Pancreas (tissue), 10 donors: ENCODE measurements around the gene TSHZ2. TPM values are rescaled to one million over a fixed set of nuclear protein-coding genes. Genes with fewer than 3 reads are reported as not detected.

Experiments
- ATAC-seq, 4 donors: fragments of 200-7000 bp; cut with Tn5 transposase; one replicate each; pipeline versions ENCODE4 v1.8.0 to v1.9.1; 2020; ENCODE audit warnings: mild to moderate bottlenecking in 4 of 4, moderate library complexity in 4 of 4
- DNase-seq, 6 donors: peaks; one replicate each; pipeline ENCODE4 v3.0.0-alpha.2; 2020
- FAIRE-seq: peaks from 2 replicates; lab custom pipeline; 2012; peaks lifted over from hg19 to GRCh38; lab: Jason Lieb, UNC
- H3K27ac ChIP-seq, 4 donors: fragments of 200-600 bp; sonication (generic); 1 replicate in 3 of 4; 2 replicates in 1 of 4; pipeline versions ENCODE4 v1.5.0 to v1.8.0; 2020
- H3K27me3 ChIP-seq, 4 donors: fragments of 200-600 bp; one replicate each; pipeline ENCODE4 v1.8.0; 2021
- H3K36me3 ChIP-seq, 3 donors: fragments of 200-600 bp; sonication (generic) in 1 of 3; one replicate each; pipeline versions ENCODE4 v1.5.0 to v1.8.0; 2020 to 2021
- H3K4me1 ChIP-seq, 3 donors: fragments of 200-600 bp; one replicate each; pipeline ENCODE4 v1.8.0; 2021
- H3K4me3 ChIP-seq, 4 donors: fragments of 200-600 bp; sonication (generic) in 2 of 4; one replicate each; pipeline versions ENCODE4 v1.5.0 to v1.8.0; 2020 to 2021
- H3K9me3 ChIP-seq, 4 donors: fragments of 200-600 bp; one replicate each; pipeline ENCODE4 v1.8.0; 2021
- WGBS, 2 donors: extraction: QIAGEN DNeasy Blood & Tissue Kit; methylation state at CpG; one replicate each; pipeline ENCODE4 v1.1.7; 2013; 5-methylcytosine and 5-hydroxymethylcytosine counted together
- intact Hi-C, 3 donors: fragments of 100-400 bp; cut with DNase I; formaldehyde crosslinking; loops; one replicate each; pipeline versions ENCODE4 v1.11.1 to v1.14.2; 2022
- polyA plus RNA-seq, 2 donors: library from polyadenylated mRNA; stranded (reverse); fragments of 200-250 nt; gene quantifications; one replicate each; pipeline ENCODE4 v1.2.3, GENCODE V29; 2013
- total RNA-seq, 6 donors: library from RNA; stranded (reverse); fragmentation: NEBNext Ultra II Directional in 4 of 6; extraction: Animal tissue kit (Norgen Biotek cat#: 25700) in 4 of 6; gene quantifications; one replicate each; pipeline versions ENCODE4 v1.2.1 to v1.2.4, GENCODE V29; 2021 to 2023
- TF ChIP-seq, protein P1 (sequence below), 4 donors: fragments of 200-600 bp; sonication (generic) in 3 of 4; IDR thresholded peaks; one replicate each; pipeline versions ENCODE4 v1.5.0 to v1.8.0; 2021; ENCODE audit warnings: antibody characterized with exemption in 4 of 4
- donor health status: healthy with polysubstance abuse.
- donor health status: DM: no; HTN: no; CAD: no; lungs with moderate emphysema.
- donor health status: DM: no; HTN: no; CAD: no.
- donor health status: control.
- donor health status: control.
- donor health status: Bipolar disorder and iron deficiency.
- donor health status: DM: yes; HTN: yes; CAD: no.
- donor health status: DM: no; HTN: no; CAD: no.
- donor health status: DM: no; HTN: no; CAD: no.
- donor health status: DM: yes; HTN: yes; CAD: no.

The TSHZ2 gene
- total and polyA plus RNA-seq, 8 donors, result 2.2 to 23.5 (median 4.5) TPM

DNA sequence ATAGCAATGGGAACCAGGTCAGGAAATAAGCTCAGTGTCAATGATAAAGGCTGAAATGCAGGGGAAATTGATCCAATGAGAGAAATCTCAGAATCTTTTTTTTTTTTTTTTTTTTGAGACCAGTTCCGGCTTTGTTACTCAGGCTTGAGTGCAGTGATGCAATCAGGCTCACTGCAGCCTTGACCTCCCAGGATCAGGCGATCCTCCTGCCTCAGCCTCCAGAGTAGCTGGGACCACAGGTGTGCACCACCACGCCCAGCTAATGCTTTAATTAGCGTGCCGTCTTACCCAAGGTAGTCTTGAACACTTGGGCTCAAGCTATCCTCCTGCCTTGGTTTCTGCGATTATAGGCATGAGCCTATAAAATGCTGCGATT is 325.0 kb downstream of the TSHZ2 start:
- DNase-seq, result no peak
- TF ChIP-seq, protein P1, sequence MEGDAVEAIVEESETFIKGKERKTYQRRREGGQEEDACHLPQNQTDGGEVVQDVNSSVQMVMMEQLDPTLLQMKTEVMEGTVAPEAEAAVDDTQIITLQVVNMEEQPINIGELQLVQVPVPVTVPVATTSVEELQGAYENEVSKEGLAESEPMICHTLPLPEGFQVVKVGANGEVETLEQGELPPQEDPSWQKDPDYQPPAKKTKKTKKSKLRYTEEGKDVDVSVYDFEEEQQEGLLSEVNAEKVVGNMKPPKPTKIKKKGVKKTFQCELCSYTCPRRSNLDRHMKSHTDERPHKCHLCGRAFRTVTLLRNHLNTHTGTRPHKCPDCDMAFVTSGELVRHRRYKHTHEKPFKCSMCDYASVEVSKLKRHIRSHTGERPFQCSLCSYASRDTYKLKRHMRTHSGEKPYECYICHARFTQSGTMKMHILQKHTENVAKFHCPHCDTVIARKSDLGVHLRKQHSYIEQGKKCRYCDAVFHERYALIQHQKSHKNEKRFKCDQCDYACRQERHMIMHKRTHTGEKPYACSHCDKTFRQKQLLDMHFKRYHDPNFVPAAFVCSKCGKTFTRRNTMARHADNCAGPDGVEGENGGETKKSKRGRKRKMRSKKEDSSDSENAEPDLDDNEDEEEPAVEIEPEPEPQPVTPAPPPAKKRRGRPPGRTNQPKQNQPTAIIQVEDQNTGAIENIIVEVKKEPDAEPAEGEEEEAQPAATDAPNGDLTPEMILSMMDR (IDR thresholded peaks at IDR 0.05), result no peak
- intact Hi-C loops, result no loop called here
- Histone ChIP-seq H3K27ac (no peak overlapping the region), H3K9me3 (no peaks in the 10 kb centered on the region), H3K4me1 (no peaks in the 10 kb centered on the region), H3K36me3 (no peaks in the 10 kb centered on the region), H3K4me3 (no peak overlapping the region), H3K27me3 (no peaks in the 10 kb centered on the region)
- no peak for ATAC-seq
- no peak for FAIRE-seq
- WGBS, 2 donors, result 92 to 97% methylated on average over 7 of the region's 7 CpGs

DNA sequence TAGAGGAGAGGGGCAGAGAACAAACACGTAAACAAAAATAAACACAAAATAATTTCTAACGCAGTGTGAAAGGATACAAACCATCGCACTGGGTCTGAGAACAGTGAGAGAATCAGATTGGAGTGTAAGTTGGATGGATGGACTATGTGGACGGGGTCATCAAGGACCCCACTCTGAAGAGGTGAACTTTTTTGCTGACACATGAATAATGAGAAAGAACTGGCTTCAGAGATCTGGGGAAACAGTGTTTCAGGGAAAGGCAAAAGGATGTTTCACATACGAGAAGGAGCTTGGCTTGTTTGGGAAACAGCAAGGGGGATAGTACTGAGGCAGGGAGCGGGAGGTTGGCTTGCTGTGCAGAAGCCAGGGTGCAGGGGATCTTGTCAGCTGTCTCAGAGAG is 326.1 kb downstream of the TSHZ2 start:
- Histone ChIP-seq H3K4me1 (no peaks in the 10 kb centered on the region), H3K27ac (no peak overlapping the region), H3K4me3 (no peak overlapping the region), H3K36me3 (no peaks in the 10 kb centered on the region), H3K9me3 (no peaks in the 10 kb centered on the region), H3K27me3 (no peaks in the 10 kb centered on the region)
- 79 to 89% methylated on average over 6 of the region's 6 CpGs for WGBS, 2 donors
- TF ChIP-seq, protein P1 (IDR thresholded peaks at IDR 0.05), result no peak
- intact Hi-C loops, result no loop called here
- no peak for DNase-seq
- no peak for FAIRE-seq
- ATAC-seq, result no peak

DNA sequence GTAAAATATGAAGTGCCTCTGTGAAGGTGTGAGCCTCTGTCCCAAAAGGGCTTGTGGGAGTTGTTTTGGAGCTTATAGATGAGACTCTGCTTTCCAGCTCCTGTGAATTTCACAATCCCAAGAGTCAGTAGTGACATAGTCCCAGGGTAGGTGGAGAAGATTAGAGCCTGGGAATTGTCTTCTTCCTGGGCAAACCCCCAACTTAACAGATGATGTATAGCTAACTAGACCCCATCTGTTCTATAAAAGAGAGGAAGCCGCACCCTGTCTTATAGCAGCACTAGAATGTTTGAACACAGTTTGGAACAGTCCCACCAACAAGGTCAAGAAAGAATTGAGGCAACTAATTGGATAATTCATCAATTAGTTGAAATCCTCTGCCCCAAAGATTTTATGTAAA is 326.8 kb downstream of the TSHZ2 start:
- H3K36me3 ChIP-seq, result no peaks in the 10 kb centered on the region
- H3K27me3 ChIP-seq, result no peaks in the 10 kb centered on the region
- intact Hi-C loops, result no loop called here
- 96 to 97% methylated on average over 1 of the region's 1 CpG for WGBS, 2 donors
- H3K4me3 ChIP-seq, result no peak overlapping the region
- no peaks in the 10 kb centered on the region for H3K4me1 ChIP-seq
- H3K27ac ChIP-seq, result no peak overlapping the region
- no peaks in the 10 kb centered on the region for H3K9me3 ChIP-seq
- FAIRE-seq (no peak), DNase-seq (no peak), ATAC-seq (no peak)
- TF ChIP-seq, protein P1 (IDR thresholded peaks at IDR 0.05), result no peak

DNA sequence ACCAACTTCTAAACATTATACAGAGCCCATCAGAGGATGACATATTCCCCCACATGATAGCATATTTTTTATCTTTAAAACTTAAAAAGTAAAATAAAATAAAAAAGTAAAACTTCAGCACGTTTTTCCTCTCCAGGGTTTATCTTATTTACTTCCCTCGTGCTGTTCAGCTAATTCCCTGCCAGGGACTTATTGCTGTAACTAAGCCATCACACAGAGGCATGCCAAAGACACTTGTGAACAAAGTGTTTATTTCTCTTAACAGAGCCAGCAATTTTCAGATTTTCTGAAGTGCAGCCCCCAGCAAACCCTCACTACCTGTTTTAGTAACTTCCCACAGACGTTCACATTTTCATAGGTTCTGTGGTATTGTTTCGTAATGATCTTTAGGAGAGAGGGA is 327.7 kb downstream of the TSHZ2 start:
- H3K27ac ChIP-seq, result no peak overlapping the region
- no peaks in the 10 kb centered on the region for H3K27me3 ChIP-seq
- FAIRE-seq, result no peak
- 48 to 49% methylated on average over 4 of the region's 4 CpGs for WGBS, 2 donors
- DNase-seq, result no peak
- no peaks in the 10 kb centered on the region for H3K4me1 ChIP-seq
- H3K4me3 ChIP-seq, result no peak overlapping the region
- no peak for ATAC-seq
- H3K36me3 ChIP-seq, result no peaks in the 10 kb centered on the region
- TF ChIP-seq, protein P1 (IDR thresholded peaks at IDR 0.05), result no peak
- intact Hi-C loops, result no loop called here
- no peaks in the 10 kb centered on the region for H3K9me3 ChIP-seq

DNA sequence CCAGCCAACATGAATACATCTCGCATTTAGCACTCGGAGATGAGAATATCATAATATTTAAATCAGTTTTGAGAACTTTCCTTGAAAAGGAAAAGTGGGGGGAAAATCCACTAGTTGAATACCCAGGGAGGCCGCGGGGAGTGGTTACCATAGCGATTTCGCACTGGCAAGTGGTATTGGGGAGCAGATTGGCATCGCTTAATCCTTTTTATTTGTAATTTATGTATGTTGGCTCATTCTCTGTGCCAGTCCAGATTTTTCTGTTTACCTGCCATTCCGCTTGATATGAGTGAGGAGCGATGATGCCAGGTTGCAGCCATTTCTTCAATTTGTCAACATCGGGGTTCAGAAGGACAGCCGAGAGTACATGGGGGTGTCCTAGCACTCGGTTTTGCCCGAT is 329.7 kb downstream of the TSHZ2 start:
- H3K36me3 ChIP-seq, result no peaks in the 10 kb centered on the region
- no peaks in the 10 kb centered on the region for H3K9me3 ChIP-seq
- H3K27ac ChIP-seq, result no peak overlapping the region
- FAIRE-seq (no peak), ATAC-seq (no peak), DNase-seq (no peak)
- H3K27me3 ChIP-seq, result no peaks in the 10 kb centered on the region
- intact Hi-C loops, result no loop called here
- no peak overlapping the region for H3K4me3 ChIP-seq
- 71 to 85% methylated on average over 13 of the region's 13 CpGs for WGBS, 2 donors
- no peaks in the 10 kb centered on the region for H3K4me1 ChIP-seq
- TF ChIP-seq, protein P1 (IDR thresholded peaks at IDR 0.05), result no peak
